Body of pancreas (tissue), 4 donors: ENCODE measurements around the gene STRIP1. TPM values are rescaled to one million over a fixed set of nuclear protein-coding genes. Genes with fewer than 3 reads are reported as not detected.

Source experiments
- ATAC-seq: fragments of 150-250 bp; one replicate; pipeline ENCODE4 v1.9.1; 2016
- DNase-seq, 4 donors: peaks; one replicate each; pipeline ENCODE4 v3.0.0-alpha.2; 2019
- H3K27ac ChIP-seq, 4 donors: fragments of 200-600 bp; sonication (generic); 1 replicate in 3 of 4; 2 replicates in 1 of 4; pipeline versions ENCODE4 v1.5.1 to v1.6.1; 2016 to 2019; ENCODE audit warnings: mild to moderate bottlenecking in 1 of 4, mixed read lengths in 1 of 4, moderate library complexity in 1 of 4
- H3K27me3 ChIP-seq, 2 donors: fragments of 200-600 bp; sonication (generic); one replicate each; pipeline ENCODE4 v1.6.0; 2016; ENCODE audit warnings: mild to moderate bottlenecking in 1 of 2
- H3K36me3 ChIP-seq, 2 donors: fragments of 200-600 bp; sonication (generic); replicated peaks in 1 of 2; 2 replicates each; pipeline ENCODE4 v1.5.1; 2016; ENCODE audit warnings: low read depth in 2 of 2; ENCODE audit not compliant: insufficient read depth in 1 of 2
- H3K4me1 ChIP-seq: fragments of 200-600 bp; sonication (generic); one replicate; pipeline ENCODE4 v1.6.0; 2016
- H3K4me3 ChIP-seq, 2 donors: fragments of 200-600 bp; sonication (generic); 1 replicate in 1 of 2; 2 replicates in 1 of 2; pipeline ENCODE4 v1.5.1; 2016 to 2019
- H3K9me3 ChIP-seq, 3 donors: fragments of 200-600 bp; sonication (generic); 1 replicate in 2 of 3; 2 replicates in 1 of 3; pipeline ENCODE4 v1.5.1; 2016
- POLR2A ChIP-seq, 3 donors: fragments of 450-650 bp; IDR thresholded peaks; one replicate each; pipeline ENCODE4 v1.6.1; 2016; ENCODE audit warnings: antibody characterized with exemption in 3 of 3, mild to moderate bottlenecking in 2 of 3
- WGBS, 2 donors: methylation state at CpG; one replicate each; pipeline ENCODE4 v1.1.5; 2017; 5-methylcytosine and 5-hydroxymethylcytosine counted together
- intact Hi-C: fragments of 100-400 bp; cut with DNase I; formaldehyde crosslinking; loops from one replicate; pipeline ENCODE4 v1.15.1; 2023
- total RNA-seq, 2 donors: library from RNA; depleted of rRNA; stranded (reverse); fragments of >200 nt; gene quantifications; one replicate each; pipeline ENCODE4 v1.1.0, GENCODE V29; 2016
- TF ChIP-seq, protein P1 (sequence below), 7 experiments: fragments of 450-650 bp in 4 of 7; fragments of 200-600 bp in 3 of 7; sonication (generic) in 3 of 7; IDR thresholded peaks; one replicate each; pipeline ENCODE4 v1.5.1; 2016 to 2019; ENCODE audit warnings: antibody characterized with exemption in 7 of 7

STRIP1 gene
- total RNA-seq, 2 donors from 2014 or later, result 22.7 to 24.1 TPM

DNA sequence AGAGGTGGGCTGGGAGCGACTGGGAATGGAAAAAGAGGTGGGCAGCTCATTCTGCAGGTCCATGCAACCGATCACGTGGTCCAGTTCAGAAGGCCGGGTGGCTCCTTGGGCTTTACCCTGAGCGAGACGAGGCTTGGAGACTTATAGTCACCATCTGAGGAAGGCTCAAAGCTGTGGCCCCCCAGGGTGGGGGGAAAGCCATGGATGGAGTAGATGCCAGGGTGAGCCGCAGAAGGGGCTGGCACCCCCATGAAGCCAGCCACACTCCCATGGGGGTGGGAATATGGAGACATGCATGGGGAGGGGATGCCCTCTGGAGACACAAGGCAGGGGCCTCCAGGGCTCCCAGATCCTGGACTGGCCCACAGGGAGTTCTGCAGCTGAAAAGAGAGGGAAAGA is 26.2 kb downstream of the STRIP1 start:
- DNase-seq, result no peak
- ATAC-seq, result no peak
- Histone ChIP-seq H3K36me3 (peaks cover 2 to 11% of the 10 kb centered on the region in 2 donors), H3K4me1 (no peaks in the 10 kb centered on the region), H3K9me3 (no peaks in the 10 kb centered on the region), H3K27ac (no peak overlapping the region), H3K27me3 (no peaks in the 10 kb centered on the region), H3K4me3 (no peak overlapping the region)
- WGBS, 2 donors, result 85 to 94% methylated on average over 7 of the region's 7 CpGs
- intact Hi-C loops, result no loop called here
- TF ChIP-seq, protein P1, sequence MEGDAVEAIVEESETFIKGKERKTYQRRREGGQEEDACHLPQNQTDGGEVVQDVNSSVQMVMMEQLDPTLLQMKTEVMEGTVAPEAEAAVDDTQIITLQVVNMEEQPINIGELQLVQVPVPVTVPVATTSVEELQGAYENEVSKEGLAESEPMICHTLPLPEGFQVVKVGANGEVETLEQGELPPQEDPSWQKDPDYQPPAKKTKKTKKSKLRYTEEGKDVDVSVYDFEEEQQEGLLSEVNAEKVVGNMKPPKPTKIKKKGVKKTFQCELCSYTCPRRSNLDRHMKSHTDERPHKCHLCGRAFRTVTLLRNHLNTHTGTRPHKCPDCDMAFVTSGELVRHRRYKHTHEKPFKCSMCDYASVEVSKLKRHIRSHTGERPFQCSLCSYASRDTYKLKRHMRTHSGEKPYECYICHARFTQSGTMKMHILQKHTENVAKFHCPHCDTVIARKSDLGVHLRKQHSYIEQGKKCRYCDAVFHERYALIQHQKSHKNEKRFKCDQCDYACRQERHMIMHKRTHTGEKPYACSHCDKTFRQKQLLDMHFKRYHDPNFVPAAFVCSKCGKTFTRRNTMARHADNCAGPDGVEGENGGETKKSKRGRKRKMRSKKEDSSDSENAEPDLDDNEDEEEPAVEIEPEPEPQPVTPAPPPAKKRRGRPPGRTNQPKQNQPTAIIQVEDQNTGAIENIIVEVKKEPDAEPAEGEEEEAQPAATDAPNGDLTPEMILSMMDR (IDR thresholded peaks at IDR 0.05), result no peak
- no peak for TF ChIP-seq POLR2A (IDR thresholded peaks at IDR 0.05)

DNA sequence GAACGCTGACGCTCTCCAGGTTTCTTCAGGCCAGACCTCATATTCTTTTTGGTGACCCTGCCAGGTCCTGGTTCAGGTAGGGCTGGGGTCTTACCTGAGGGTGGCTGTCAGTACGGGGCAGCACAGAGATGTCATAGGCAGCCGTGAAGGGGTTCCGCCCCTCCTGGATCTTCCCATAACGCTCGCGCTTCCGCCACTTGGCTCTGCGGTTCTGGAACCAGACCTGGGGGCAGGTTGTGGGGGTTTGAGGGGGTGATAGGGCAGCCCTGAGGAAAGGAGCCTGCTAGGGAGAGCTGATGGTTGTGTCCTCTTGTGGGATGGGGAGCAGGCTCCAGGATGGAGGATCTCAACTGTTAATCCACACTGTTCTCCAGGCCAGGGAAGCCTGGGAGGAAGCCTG is 26.9 kb downstream of the STRIP1 start:
- Histone ChIP-seq H3K9me3 (no peaks in the 10 kb centered on the region), H3K27ac (no peak overlapping the region), H3K4me1 (no peaks in the 10 kb centered on the region), H3K27me3 (no peaks in the 10 kb centered on the region), H3K4me3 (no peak overlapping the region), H3K36me3 (peaks cover 0 to 9% of the 10 kb centered on the region in 2 donors)
- TF ChIP-seq, protein P1 (IDR thresholded peaks at IDR 0.05), result no peak
- no peak for TF ChIP-seq POLR2A (IDR thresholded peaks at IDR 0.05)
- WGBS, 2 donors, result 94 to 97% methylated on average over 10 of the region's 10 CpGs
- ATAC-seq (no peak), DNase-seq (no peak)
- intact Hi-C loops, result no loop called here

DNA sequence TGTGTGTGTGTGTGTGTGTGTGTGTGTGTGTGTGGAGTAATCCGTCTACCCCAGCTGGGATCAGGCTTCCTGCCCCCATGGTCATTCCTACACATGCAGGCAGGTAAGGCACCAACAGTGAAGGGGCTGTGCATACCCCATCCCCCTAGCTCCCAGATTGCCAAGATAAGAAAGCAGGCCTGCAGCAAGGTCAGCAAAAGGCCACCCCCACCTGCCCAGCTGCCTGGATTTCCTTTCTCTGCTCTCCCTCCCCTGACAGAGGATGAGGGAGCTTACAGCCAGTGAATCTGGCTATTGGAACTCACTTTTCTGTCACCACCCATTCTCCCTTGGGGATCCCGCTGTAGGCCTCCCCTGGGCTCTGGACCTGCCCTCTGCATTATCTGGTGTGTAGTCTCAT is 28.2 kb downstream of the STRIP1 start:
- peaks cover 0 to 4% of the 10 kb centered on the region in 2 donors for H3K36me3 ChIP-seq
- ATAC-seq (no peak), DNase-seq (no peak)
- H3K4me3 ChIP-seq, result no peak overlapping the region
- no peak overlapping the region for H3K27ac ChIP-seq
- peaks cover 2 to 4% of the 10 kb centered on the region in 2 donors for H3K27me3 ChIP-seq
- no peaks in the 10 kb centered on the region for H3K9me3 ChIP-seq
- WGBS, 2 donors, result 65 to 71% methylated on average over 2 of the region's 2 CpGs
- no peak for TF ChIP-seq POLR2A (IDR thresholded peaks at IDR 0.05)
- TF ChIP-seq, protein P1 (IDR thresholded peaks at IDR 0.05), result no peak
- intact Hi-C loops, result no loop called here
- H3K4me1 ChIP-seq, result no peaks in the 10 kb centered on the region

DNA sequence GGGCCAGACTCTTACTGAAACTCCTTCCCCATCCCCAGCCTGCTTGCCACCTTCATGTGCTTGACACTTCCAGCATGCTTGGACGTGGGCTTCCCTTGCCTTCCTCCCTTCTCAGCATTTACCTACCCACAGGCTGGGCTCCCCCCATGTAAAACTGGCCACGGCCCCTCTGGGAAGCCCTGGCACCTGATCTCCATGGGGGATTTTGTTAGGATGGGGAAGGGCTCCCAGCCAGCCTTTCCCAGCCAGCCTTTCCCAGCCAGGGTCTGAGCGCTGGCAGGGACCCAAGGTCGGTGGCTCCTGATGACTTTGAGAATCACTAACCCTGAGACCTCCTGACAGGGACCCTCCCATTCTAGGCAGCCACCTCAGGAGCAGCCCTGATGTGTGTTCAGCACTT is 29.4 kb downstream of the STRIP1 start:
- Histone ChIP-seq H3K36me3 (no peaks in the 10 kb centered on the region), H3K4me3 (no peak overlapping the region), H3K27me3 (peaks cover 5 to 15% of the 10 kb centered on the region in 2 donors), H3K4me1 (peaks cover 3% of the 10 kb centered on the region), H3K9me3 (no peaks in the 10 kb centered on the region), H3K27ac (no peak overlapping the region)
- no peak for TF ChIP-seq POLR2A (IDR thresholded peaks at IDR 0.05)
- TF ChIP-seq, protein P1 (IDR thresholded peaks at IDR 0.05), result no peak
- ATAC-seq, result no peak
- no peak for DNase-seq
- whole genome bisulfite sequencing, 2 donors, result 37 to 46% methylated on average over 4 of the region's 4 CpGs
- intact Hi-C loops, result no loop called here

- Histone ChIP-seq H3K36me3 (no peaks in the 10 kb centered on the region), H3K27ac (no peak overlapping the region), H3K4me3 (no peak overlapping the region), H3K4me1 (peaks cover 10% of the 10 kb centered on the region), H3K27me3 (peaks cover 10 to 25% of the 10 kb centered on the region in 2 donors), H3K9me3 (no peaks in the 10 kb centered on the region)
- intact Hi-C loops, result no loop called here
- WGBS, 2 donors, result 76 to 89% methylated on average over 11 to 18 of the region's 18 CpGs
- ATAC-seq, result no peak
- TF ChIP-seq, protein P1 (IDR thresholded peaks at IDR 0.05), result no peak
- no peak for TF ChIP-seq POLR2A (IDR thresholded peaks at IDR 0.05)
- DNase-seq, result no peak
Measured at GRCh38 chr1:110064576-110065337, 30.3 kb downstream of the STRIP1 start.
